Endothelial cell of umbilical vein (primary cell): ENCODE measurements around the gene TDRD5. TPM values are rescaled to one million over a fixed set of nuclear protein-coding genes. Genes with fewer than 3 reads are reported as not detected.

Source experiments
- BruUV-seq: library from RNA; stranded (reverse); fragments of 400-500 nt; replicated peaks from 2 replicates; lab custom pipeline; 2021; lab: Mats Ljungman, UMichigan
- CTCF ChIA-PET: fragments of 300-600, 350-600 bp; sonication (Branson Sonifier 250); formaldehyde crosslinking; loops from one replicate; lab custom pipeline; 2021; ENCODE audit warnings: antibody characterized with exemption, inconsistent platforms; lab: Charles Lee
- POLR2A ChIA-PET: fragments of 300-600, 350-600 bp; sonication (Branson Sonifier 250); formaldehyde crosslinking; loops from one replicate; lab custom pipeline; 2021; ENCODE audit warnings: antibody characterized with exemption, inconsistent platforms; lab: Charles Lee
- DNase-seq: peaks from one replicate; pipeline ENCODE4 v3.0.0-alpha.2; 2011; ENCODE audit warnings: low read depth, low spot score
- FAIRE-seq: peaks from 2 replicates; lab custom pipeline; 2011; peaks lifted over from hg19 to GRCh38; lab: Jason Lieb, UNC
- H2AFZ ChIP-seq: 2 replicates; pipeline ENCODE4 v1.6.0; 2012; ENCODE audit warnings: low read depth, low read length, control low read depth, inconsistent platforms
- H3K27ac ChIP-seq: 2 replicates; pipeline ENCODE4 v1.5.1; 2011; ENCODE audit warnings: low read depth, mild to moderate bottlenecking, control low read depth, low read length, moderate library complexity; ENCODE audit not compliant: insufficient read depth
- H3K27me3 ChIP-seq, 2 experiments: 2 replicates each; pipeline versions ENCODE4 v1.6.0 to v1.6.1; 2011; ENCODE audit warnings: low read length in 2 of 2, mixed read lengths in 1 of 2; ENCODE audit not compliant: control insufficient read depth in 2 of 2, insufficient read depth in 2 of 2
- H3K36me3 ChIP-seq, 2 experiments: 2 replicates in 1 of 2; 3 replicates in 1 of 2; pipeline ENCODE4 v1.5.1; 2011; ENCODE audit warnings: low read length in 2 of 2, mild to moderate bottlenecking in 1 of 2, moderate library complexity in 1 of 2; ENCODE audit not compliant: control insufficient read depth in 2 of 2, insufficient read depth in 2 of 2; ENCODE audit errors: extremely low read depth in 1 of 2
- H3K4me1 ChIP-seq: 3 replicates; pipeline ENCODE4 v1.5.1; 2011; ENCODE audit warnings: mild to moderate bottlenecking, low read length; ENCODE audit not compliant: control insufficient read depth, insufficient read depth; ENCODE audit errors: extremely low read depth
- H3K4me2 ChIP-seq: 2 replicates; pipeline ENCODE4 v1.6.1; 2011; ENCODE audit warnings: low read length, control low read depth, mixed read lengths; ENCODE audit not compliant: insufficient read depth
- H3K4me3 ChIP-seq, 3 experiments: fragments of 200-600 bp in 1 of 3; sonication (generic), shearing (Covaris generic) in 1 of 3; replicated peaks in 1 of 3; 2 replicates each; pipeline ENCODE4 v1.5.1; 2011 to 2016; ENCODE audit warnings: control low read depth in 3 of 3, low read length in 3 of 3, mild to moderate bottlenecking in 2 of 3, inconsistent platforms in 1 of 3, low read depth in 1 of 3, moderate library complexity in 1 of 3; ENCODE audit not compliant: insufficient read depth in 1 of 3
- H3K79me2 ChIP-seq: 2 replicates; pipeline ENCODE4 v1.6.0; 2012; ENCODE audit warnings: low read length, inconsistent platforms; ENCODE audit not compliant: control insufficient read depth, insufficient read depth
- H3K9ac ChIP-seq: replicated peaks from 2 replicates; pipeline ENCODE3; 2011; ENCODE audit warnings: low read length, control low read depth; ENCODE audit not compliant: insufficient read depth; ENCODE audit errors: extremely low read depth
- H3K9me1 ChIP-seq: replicated peaks from 3 replicates; pipeline ENCODE4 v1.6.0; 2011; ENCODE audit warnings: mild to moderate bottlenecking, low read length; ENCODE audit not compliant: control insufficient read depth, insufficient read depth; ENCODE audit errors: extremely low read depth
- H3K9me3 ChIP-seq: replicated peaks from 2 replicates; pipeline ENCODE4 v1.5.1; 2012; ENCODE audit warnings: low read length, inconsistent platforms; ENCODE audit not compliant: control insufficient read depth, insufficient read depth
- H4K20me1 ChIP-seq: replicated peaks from 2 replicates; pipeline ENCODE3; 2011; ENCODE audit warnings: mild to moderate bottlenecking, low read length; ENCODE audit not compliant: control insufficient read depth, insufficient read depth; ENCODE audit errors: extremely low read depth
- EZH2 ChIP-seq: IDR thresholded peaks from 2 replicates; pipeline ENCODE4 v1.6.1; 2012; ENCODE audit warnings: borderline replicate concordance, low read depth, mild to moderate bottlenecking, moderate library complexity, low read length, inconsistent platforms; ENCODE audit not compliant: severe bottlenecking
- FOS ChIP-seq: IDR thresholded peaks from 2 replicates; pipeline ENCODE4 v1.6.1; 2011; ENCODE audit warnings: mild to moderate bottlenecking, low read length, moderate library complexity, borderline replicate concordance; ENCODE audit not compliant: insufficient read depth
- GATA2 ChIP-seq: IDR thresholded peaks from 2 replicates; pipeline ENCODE4 v1.7.0; 2011; ENCODE audit warnings: low read depth, mild to moderate bottlenecking, moderate library complexity, mixed read lengths, low read length; ENCODE audit not compliant: insufficient read length, insufficient read depth
- JUN ChIP-seq: IDR thresholded peaks from 2 replicates; pipeline ENCODE4 v1.6.1; 2011; ENCODE audit warnings: borderline replicate concordance, low read depth; ENCODE audit not compliant: insufficient read length, insufficient read depth
- MYC ChIP-seq: IDR thresholded peaks from one replicate; pipeline ENCODE4 v1.6.1; 2011; ENCODE audit warnings: mild to moderate bottlenecking, low read depth, low read length
- POLR2A ChIP-seq: IDR thresholded peaks from 2 replicates; pipeline ENCODE4 v1.6.1; 2012; ENCODE audit warnings: low read depth, mild to moderate bottlenecking, control low read depth, low read length
- POLR2AphosphoS5 ChIP-seq: IDR thresholded peaks from 2 replicates; pipeline ENCODE4 v1.6.1; 2012; ENCODE audit warnings: low read depth, mild to moderate bottlenecking, control low read depth, low read length, moderate library complexity; ENCODE audit not compliant: insufficient read depth
- dilution Hi-C: fragments of 300-500 bp; cut with MboI; formaldehyde crosslinking; loops from one replicate; pipeline ENCODE4 v1.15.0; 2019; ENCODE audit warnings: low sequenced_read_pairs; ENCODE audit not compliant: extremely low pct_ligation_motif_present
- intact Hi-C: fragments of 100-400 bp; cut with micrococcal nuclease; formaldehyde crosslinking; loops from one replicate; pipeline ENCODE4 v1.10.0; 2022
- polyA plus RNA-seq, 4 experiments: library from polyadenylated mRNA; depleted of rRNA in 3 of 4; stranded (reverse) in 3 of 4; unstranded in 1 of 4; fragments of >200 nt; gene quantifications; 2 replicates each; pipeline versions ENCODE4 v1.2.1 to v1.2.3, GENCODE V29; 2011 to 2012; ENCODE audit warnings: missing spikeins in 1 of 4
- total RNA-seq: library from RNA; stranded (reverse); gene quantifications from 2 replicates; pipeline ENCODE4 v1.2.3, GENCODE V29; 2021
- TF ChIP-seq, protein P1 (sequence below), 2 donors: IDR thresholded peaks; 1 replicate in 1 of 2; 2 replicates in 1 of 2; pipeline ENCODE4 v1.5.1; 2011; ENCODE audit warnings: low read length in 2 of 2, mild to moderate bottlenecking in 2 of 2, moderate library complexity in 2 of 2, control low read depth in 1 of 2, inconsistent platforms in 1 of 2, low read depth in 1 of 2; ENCODE audit not compliant: insufficient read depth in 1 of 2; ENCODE audit errors: extremely low read depth in 1 of 2
- TF ChIP-seq, protein P2 (sequence below): IDR thresholded peaks from 2 replicates; pipeline ENCODE4 v1.6.1; 2011; ENCODE audit not compliant: insufficient read depth, insufficient read length

Gene TDRD5
- total and polyA plus RNA-seq, 2 donors (not counting 3 experiments of a cell fraction or from before 2014, with no cell fraction given) = not detected

DNA sequence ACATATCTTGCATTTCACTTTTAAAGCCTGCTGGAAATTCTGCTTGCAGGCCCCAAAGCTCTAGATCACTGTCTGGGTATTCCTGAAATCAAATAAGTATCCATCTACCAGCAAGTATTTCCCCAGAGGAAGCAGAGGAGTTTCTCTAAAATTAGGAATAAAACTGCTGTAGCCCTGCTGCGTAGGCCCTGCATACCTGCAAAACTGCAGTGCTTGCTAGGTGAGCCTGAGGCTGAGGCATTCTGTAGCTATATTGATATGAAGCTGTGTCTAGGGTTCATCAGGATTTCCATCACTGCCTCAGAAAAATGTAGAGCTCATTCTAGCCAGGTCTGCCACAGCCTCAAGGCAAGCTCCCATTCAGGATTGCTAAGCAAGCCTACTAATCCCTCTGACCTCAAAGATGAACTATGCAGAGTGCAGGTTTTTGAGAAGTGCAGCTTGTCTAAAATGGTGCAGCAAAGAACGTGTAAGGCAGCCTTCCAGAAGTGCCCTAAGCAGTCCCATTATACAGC is 44.6 kb upstream of the TDRD5 start:
- Histone ChIP-seq H3K36me3 (no peaks in the 10 kb centered on the region), H3K4me1 (no peaks in the 10 kb centered on the region), H3K9ac (no peak overlapping the region), H2AFZ (no peak overlapping the region), H3K9me3 (no peaks in the 10 kb centered on the region), H3K27ac (no peak overlapping the region), H4K20me1 (no peaks in the 10 kb centered on the region), H3K27me3 (no peaks in the 10 kb centered on the region), H3K4me3 (no peak overlapping the region), H3K79me2 (no peaks in the 10 kb centered on the region), H3K4me2 (no peak overlapping the region), H3K9me1 (no peaks in the 10 kb centered on the region)
- DNase-seq (no peak), FAIRE-seq (no peak)
- intact Hi-C loops = no loop called here
- TF ChIP-seq, protein P1, sequence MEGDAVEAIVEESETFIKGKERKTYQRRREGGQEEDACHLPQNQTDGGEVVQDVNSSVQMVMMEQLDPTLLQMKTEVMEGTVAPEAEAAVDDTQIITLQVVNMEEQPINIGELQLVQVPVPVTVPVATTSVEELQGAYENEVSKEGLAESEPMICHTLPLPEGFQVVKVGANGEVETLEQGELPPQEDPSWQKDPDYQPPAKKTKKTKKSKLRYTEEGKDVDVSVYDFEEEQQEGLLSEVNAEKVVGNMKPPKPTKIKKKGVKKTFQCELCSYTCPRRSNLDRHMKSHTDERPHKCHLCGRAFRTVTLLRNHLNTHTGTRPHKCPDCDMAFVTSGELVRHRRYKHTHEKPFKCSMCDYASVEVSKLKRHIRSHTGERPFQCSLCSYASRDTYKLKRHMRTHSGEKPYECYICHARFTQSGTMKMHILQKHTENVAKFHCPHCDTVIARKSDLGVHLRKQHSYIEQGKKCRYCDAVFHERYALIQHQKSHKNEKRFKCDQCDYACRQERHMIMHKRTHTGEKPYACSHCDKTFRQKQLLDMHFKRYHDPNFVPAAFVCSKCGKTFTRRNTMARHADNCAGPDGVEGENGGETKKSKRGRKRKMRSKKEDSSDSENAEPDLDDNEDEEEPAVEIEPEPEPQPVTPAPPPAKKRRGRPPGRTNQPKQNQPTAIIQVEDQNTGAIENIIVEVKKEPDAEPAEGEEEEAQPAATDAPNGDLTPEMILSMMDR (IDR thresholded peaks at IDR 0.05; ENCODE audit: extremely low read depth in 1 of 2, insufficient read depth in 1 of 2, low read depth in 1 of 2, low read length in 2 of 2) = no peak
- TF ChIP-seq GATA2 (no peak), POLR2AphosphoS5 (no peak), FOS (no peak), POLR2A (no peak), MYC (no peak), EZH2 (no peak), JUN (no peak)
- TF ChIP-seq, protein P2, sequence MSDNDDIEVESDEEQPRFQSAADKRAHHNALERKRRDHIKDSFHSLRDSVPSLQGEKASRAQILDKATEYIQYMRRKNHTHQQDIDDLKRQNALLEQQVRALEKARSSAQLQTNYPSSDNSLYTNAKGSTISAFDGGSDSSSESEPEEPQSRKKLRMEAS = no peak
- CTCF ChIA-PET = no interaction called here
- BruUV-seq = no TSS peak
- POLR2A ChIA-PET = no interaction called here
- dilution Hi-C loops = no loop called here
